NCI-H2081 (cell line): ENCODE measurements around the gene CST4.
"Not testable (repeated sequence)": the region's sequence is repeated elsewhere in the genome, so short reads cannot be mapped to it uniquely, and the experiment has no call there.

Experiments used
- DNase-seq, 2 experiments: peaks; one replicate each; lab custom pipeline; 2025; lab: John Stamatoyannopoulos, UW

The CST4 gene

GRCh38 chr20:23687986-23688385 is 852 bp downstream of the CST4 start:
- DNase-seq = no peak

DNA sequence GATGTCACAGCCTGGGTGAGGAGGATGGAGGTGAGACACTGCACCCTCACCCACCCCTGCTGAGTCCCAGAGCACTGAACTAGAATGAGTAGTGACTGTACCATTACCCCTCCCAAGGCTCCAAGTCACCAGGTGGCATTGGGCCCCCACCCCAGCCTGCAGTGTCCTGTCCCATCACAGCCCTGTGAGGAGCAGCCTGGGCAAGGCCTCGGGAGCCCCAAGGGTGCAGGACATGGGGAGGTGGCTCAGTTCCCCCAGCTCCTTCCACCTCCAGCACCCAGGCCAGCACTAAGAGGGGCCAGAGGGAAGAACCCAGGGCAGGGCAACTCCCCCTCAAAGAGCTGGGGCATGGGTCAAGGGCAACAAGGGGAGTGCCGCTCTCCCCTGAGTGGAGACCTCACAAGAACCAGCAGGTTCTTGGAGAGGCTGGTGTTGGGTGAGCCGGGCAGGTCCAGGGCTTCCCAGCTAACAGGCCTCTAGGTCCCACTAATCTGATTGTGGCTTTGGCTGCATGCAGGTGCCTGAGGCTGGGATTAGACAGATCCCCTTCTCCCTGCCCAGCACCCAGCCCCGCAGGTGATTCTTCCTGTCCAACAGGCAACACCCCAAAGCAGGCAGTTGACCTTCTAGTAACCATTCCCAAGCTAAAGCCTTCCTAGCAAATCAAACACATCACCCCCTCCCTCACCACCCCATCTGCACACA is 2.6 kb downstream of the CST4 start:
- no peak for DNase-seq

DNA sequence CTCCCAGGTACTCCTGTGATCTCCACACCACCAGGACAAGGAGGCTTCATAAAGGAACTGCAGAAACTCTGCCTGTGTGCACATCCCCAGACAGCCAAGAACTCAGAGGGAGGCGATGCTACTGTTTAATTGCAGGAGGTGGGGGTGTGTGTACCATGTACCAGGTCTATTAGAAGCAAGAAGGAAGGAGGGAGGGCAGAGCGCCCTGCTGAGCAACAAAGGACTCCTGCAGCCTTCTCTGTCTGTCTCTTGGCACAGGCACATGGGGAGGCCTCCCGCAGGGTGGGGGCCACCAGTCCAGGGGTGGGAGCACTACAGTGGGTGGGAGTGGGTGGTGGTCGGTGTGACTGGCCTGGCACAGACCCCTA is 3.3 kb downstream of the CST4 start:
- DNase-seq = not testable (repeated sequence)

- no peak for DNase-seq
Measured at GRCh38 chr20:23684261-23684660, 4.6 kb downstream of the CST4 start.

GRCh38 chr20:23683807-23684206 is 5.0 kb downstream of the CST4 start:
- DNase-seq = no peak

DNA sequence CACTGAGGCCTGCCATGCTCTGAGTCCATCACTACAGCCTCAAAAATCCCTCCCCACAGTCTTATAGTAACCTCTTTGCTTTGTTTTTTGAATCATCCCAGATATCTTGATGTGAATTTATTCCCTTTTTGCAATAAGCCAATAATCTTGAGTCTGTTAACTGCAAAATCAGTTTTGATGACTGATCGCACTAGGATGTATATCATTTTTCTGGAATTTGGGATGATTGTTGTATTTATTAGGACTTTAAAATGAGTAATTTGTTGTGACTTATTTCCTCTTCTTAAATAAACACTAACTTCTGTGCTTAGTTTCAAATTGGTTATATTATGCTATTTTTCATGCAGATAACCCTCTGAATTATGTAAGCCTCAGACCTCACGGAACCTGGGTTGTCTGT is 5.6 kb downstream of the CST4 start:
- DNase-seq = no peak

DNA sequence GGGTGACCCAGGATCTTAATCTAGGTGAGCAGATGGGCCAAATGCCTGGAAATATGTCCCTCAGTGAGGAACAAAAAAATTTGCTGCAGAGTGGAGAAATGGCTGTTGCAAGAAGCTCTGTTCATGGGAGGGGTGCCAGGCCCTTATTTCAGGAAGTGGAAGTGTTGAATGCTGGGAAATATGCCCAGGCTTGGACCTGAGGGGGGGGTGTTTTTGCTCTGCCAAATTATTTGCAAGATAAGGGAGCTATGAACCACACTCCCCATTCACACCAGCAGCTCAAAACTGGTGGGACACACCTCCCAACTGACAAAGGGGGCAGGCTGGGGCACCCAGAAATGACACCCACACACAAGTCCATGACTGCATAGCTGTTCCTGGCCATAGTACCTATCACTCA is 8.7 kb downstream of the CST4 start:
- no peak for DNase-seq

DNA sequence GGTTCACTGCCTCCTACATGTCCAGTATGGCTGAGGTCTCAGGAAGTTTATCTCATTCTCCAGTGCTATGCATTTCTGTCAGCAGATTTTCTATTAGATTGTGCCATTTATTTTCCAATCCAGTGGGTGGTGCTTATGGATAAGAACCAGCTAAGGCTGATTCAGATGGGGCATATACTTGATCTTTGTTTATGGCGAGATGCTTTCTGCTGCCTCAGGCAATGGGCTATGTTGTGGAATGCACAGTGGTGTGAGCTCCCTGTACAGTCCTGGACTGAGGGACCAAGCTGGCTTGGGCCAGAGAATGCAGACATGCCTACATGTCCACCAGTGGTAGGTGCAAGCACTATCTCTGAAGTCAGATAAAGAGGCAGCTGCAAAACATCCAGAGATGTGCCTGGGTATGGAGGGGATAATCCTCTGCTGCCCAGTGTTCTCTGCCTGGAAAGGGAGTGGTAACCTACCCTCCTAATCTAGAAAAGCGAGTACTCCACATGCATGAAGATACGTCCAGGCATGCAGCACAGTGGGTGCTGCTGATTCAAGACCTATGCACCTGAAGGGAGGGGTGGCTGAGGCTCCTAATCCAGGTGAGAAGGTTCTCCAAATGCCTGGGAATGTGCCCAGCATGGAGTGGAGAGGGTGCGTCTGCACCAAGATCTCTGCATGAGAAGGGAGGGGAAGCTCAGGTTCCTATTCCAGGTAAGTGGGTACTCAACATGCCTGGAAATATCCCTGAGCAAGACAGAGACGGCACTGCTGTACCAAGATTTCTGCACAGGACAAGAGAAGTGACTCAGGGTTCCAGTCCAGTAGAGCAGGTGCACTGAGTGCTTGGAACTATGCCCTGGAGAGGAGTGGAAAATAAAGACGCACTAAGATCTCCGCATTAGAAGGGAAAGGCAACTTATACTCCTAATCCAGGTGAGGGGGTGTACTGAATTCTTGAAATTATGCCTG is 9.4 kb downstream of the CST4 start:
- no peak for DNase-seq

- DNase-seq = no peak
Measured at GRCh38 chr20:23673209-23673608, 15.6 kb downstream of the CST4 start.

DNA sequence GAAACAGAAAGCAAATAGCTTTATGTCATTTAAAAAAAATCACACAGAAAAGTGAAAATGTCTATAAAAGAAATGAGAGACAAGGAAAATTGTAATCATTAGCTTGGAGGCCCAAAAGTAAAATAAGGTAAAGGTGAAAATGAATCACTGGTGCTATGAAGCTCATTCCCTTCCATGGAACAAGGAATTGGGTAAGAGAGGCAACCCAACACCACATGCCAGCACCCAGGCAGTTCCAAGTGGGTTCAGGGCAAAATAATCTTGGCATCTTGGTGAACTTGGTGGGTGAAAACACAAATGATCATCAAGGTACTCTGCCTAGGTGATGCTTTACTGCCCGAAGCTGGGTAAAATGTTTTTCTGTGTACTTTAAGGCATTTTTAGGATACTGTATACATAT is 16.7 kb downstream of the CST4 start:
- DNase-seq = no peak

DNA sequence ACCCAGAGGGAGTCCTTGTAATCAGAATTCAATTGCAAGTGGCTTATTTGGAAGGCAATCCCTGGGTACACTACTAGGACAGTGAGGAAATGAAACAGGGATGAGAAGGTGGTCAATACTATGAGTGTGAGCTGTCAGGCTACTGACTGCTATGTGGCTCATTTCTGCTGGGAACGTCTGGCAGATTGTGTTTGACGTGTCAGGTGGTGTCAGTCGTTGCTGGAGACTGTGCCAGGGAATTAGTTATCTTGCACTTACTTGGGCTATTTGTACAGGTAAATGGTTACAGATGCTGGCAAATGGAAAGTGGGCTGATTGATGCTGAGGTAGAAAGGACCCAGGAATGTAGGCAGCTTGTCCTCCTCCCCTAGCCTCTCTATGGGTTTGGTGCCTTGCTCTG is 17.4 kb downstream of the CST4 start:
- no peak for DNase-seq

DNA sequence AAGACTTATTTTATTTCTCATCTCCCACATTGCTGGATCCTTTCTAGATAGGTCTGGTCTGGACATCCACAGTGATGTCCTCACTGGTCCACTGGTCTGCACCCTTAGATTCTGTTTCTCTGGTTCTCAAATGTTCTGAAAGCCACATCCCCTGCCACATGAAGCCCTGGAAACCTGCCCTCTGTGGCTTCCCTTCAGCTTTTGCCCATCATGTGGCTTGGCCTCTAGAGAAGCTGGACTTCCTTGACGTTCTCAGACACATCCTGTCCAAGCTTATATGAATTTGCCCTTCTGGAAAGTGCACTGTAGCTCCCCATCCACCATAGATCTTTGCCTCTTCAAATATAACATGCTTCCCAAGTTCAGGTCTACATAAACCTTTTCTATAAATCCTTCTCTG is 18.5 kb downstream of the CST4 start:
- DNase-seq = no peak

- DNase-seq = no peak
Measured at GRCh38 chr20:23669866-23670265, 19.0 kb downstream of the CST4 start.

- DNase-seq = no peak
Measured at GRCh38 chr20:23669327-23669726, 19.5 kb downstream of the CST4 start.

DNA sequence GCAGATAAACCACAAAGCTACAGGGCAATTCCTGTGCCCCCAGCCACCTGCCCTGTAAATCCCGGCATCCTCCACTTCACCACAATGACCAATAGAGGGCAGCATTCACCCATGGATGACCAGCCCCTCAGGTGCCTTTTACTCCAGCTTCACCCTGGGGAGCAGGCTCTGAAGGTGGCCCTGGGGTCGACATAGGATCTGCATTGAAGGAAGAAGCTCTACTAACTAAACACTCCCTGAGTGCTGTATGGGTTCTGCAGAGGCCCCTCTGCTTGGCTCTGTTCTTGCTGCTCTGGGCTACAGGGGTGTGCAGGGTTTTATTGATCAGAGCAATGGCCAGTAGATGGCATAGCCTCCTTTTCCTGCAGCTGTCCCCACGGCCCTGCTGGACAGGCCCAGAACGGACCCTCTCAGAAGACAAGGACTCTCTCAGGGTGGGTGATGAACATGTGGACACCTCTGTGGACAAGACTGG is 20.3 kb downstream of the CST4 start:
- peak; percentile 18 to 45 for DNase-seq

DNA sequence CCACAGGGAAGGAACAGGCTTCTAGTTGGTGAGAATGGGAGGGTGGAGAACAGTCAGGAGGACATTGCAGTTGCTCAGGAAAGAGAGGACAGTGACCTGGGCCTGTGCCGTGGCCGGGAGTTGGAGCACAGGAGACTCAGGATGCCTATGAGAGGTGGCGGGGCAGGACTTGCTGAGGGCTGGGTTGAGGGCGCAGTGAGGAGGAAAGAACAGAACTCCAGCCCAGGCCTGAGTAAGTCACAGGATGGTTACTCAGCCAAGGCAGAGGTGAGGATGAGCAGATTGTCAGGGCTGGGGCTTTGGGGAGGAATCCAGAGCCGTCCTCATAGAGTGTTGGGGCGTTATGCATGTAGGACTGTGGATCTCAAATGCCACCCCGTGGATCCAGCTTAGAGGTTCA is 21.2 kb downstream of the CST4 start:
- no peak for DNase-seq

DNA sequence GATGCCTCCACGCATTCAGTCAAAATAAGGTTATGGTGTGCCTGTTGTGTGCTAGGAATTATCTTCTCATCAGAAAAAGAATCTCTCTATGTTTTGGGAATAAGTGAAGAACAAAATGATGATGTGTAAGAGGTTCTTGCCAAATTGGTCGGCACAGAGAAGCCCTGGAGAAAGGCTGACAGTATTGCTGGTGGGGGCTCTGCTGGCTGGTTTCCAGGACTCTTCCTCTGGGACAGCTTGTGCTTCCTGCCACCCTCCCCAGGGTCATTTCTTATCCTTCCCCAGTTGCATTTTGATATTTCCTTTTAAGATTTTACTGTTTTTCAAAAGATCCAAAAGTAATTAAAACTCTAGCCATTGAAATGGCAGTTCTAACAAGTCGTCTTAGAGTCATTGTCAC is 22.1 kb downstream of the CST4 start:
- DNase-seq = no peak

GRCh38 chr20:23666189-23666588 is 22.6 kb downstream of the CST4 start:
- no peak for DNase-seq

DNA sequence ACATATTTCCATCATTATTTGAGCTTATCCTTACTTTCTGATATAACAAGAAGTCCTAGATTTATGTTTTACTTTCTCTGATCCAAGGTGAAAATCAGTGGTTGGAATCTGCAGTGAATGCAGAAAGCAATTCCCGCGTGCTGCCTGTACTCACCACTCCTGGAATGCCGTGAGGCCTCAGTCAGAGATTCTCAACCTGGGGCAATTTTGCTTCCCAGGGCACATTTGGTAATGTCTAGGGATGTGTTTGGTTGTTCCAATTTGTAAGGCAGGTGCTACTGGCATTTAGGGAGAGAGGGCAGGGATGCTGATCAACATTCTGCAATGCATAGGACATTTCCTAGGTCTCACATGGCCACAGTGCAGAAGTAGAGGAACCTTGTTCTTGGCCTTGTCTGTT is 23.9 kb downstream of the CST4 start:
- no peak for DNase-seq

DNA sequence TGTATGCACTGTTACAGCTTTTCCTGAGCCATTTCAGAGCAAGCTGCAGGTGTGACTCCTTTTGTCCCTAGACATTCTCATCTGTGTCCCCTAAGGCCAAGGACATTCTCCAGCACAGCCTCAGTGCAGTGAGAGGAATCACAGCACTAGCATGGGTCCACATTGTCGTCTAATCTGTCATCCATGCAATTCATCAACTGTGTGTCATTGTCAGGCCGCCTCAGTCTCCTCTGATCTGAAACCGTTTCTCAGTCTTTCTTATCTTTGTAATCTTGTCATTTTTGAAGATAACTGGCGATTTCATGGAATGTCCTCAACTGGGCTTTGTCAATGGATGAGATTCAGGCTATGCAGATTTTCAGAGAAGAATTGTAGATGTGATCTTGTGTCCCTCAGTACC is 24.8 kb downstream of the CST4 start:
- DNase-seq = not testable (repeated sequence)

- no peak for DNase-seq
Measured at GRCh38 chr20:23663180-23663579, 25.7 kb downstream of the CST4 start.

DNA sequence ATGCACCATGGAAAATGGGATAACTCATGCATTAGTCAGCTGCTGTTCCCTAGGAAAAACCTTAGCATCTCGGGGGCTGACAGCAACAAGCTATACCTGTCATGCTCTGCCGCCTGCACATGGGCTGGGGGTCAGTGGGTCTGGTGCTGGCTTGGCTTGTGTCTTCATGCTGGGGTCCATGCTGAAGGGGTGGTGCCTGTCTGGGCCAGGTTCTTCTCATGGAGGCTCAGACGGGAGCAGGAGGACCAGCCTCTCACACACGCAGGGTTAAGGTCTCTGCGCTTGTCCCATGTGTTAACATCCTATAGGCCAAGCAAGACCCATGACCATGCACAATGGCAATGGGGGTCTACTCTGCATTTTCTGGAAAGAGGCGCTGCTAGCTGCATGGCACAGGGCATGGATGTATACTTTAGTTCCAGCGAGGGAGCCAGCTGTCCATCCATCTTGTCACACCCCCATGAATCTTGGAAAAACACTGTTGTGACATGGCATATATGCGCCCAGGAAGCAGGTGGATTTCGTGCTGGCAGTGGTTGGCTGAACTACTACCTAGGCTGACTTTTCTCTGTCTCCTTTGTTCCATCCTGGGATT is 26.5 kb downstream of the CST4 start:
- DNase-seq = no peak

DNA sequence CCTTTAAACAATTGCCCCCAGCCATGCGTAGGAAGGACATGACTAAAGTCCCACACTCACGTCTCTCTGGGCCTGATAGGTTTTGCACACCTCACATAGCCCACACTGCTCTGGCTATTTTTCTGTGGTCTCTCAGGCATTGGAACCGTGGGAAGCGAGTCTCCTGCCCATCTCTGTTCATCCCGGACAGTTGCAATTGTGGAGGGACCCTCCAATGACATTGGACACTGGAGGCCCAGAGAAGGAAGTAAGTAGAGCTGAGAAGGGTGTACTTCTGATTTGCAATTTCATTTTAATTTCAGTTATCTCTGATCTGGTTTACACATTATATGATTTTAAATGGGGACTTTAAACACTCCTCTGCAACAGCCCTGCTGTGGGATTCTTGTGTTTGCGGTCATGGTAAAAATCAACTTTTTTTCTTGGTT is 27.8 kb downstream of the CST4 start:
- no peak for DNase-seq
